ENCODE measurements around the gene DZANK1.

Gene DZANK1

GRCh38 chr20:18488301-18488700, 21.5 kb upstream of the DZANK1 start:
- intact Hi-C loops (cut with micrococcal nuclease) = no loop called here
- H3K27ac Mint-ChIP-seq = no peak overlapping the region
- H3K4me3 Mint-ChIP-seq = no peak overlapping the region
- H3K9me3 Mint-ChIP-seq = no peaks in the 10 kb centered on the region
- peaks cover 73% of the 10 kb centered on the region for H3K36me3 Mint-ChIP-seq (ENCODE audit: low read depth)
- H3K4me1 Mint-ChIP-seq (ENCODE audit: low read depth) = peaks cover 3% of the 10 kb centered on the region
- H3K27me3 Mint-ChIP-seq = no peaks in the 10 kb centered on the region

DNA sequence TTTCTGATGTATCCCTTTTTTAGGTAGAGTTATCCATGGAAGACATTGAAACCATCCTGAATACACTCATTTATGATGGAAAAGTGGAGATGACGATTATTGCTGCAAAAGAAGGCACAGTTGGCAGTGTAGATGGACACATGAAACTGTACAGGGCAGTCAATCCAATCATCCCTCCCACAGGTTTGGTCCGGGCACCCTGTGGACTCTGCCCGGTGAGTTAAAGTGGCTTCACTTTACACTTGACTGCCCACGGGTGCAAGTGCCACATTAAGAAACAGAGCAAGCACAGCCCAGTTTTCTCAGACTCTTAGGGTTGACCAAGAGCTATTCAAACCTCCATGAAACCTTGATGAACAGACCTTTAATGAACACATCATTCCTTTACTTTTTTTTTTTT, 14.8 kb upstream of the DZANK1 start:
- H3K27ac Mint-ChIP-seq = no peak overlapping the region
- intact Hi-C loops (cut with micrococcal nuclease) = no loop called here
- no peaks in the 10 kb centered on the region for H3K9me3 Mint-ChIP-seq
- H3K4me3 Mint-ChIP-seq = no peak overlapping the region
- H3K36me3 Mint-ChIP-seq (ENCODE audit: low read depth) = peaks cover 89% of the 10 kb centered on the region
- no peaks in the 10 kb centered on the region for H3K4me1 Mint-ChIP-seq (ENCODE audit: low read depth)
- H3K27me3 Mint-ChIP-seq = no peaks in the 10 kb centered on the region

GRCh38 chr20:18477821-18478220, 11.0 kb upstream of the DZANK1 start:
- Mint-ChIP-seq H3K27me3 (no peaks in the 10 kb centered on the region), H3K9me3 (no peaks in the 10 kb centered on the region), H3K4me1 (ENCODE audit: low read depth) (no peaks in the 10 kb centered on the region), H3K4me3 (no peak overlapping the region), H3K27ac (no peak overlapping the region), H3K36me3 (ENCODE audit: low read depth) (peaks cover 96% of the 10 kb centered on the region)
- intact Hi-C loops (cut with micrococcal nuclease) = no loop called here

GRCh38 chr20:18477218-18477617, 10.4 kb upstream of the DZANK1 start:
- H3K36me3 Mint-ChIP-seq (ENCODE audit: low read depth) = peaks cover 91% of the 10 kb centered on the region
- H3K4me3 Mint-ChIP-seq = no peak overlapping the region
- no peaks in the 10 kb centered on the region for H3K9me3 Mint-ChIP-seq
- H3K4me1 Mint-ChIP-seq (ENCODE audit: low read depth) = no peaks in the 10 kb centered on the region
- no peak overlapping the region for H3K27ac Mint-ChIP-seq
- intact Hi-C loops (cut with micrococcal nuclease) = no loop called here
- H3K27me3 Mint-ChIP-seq = no peaks in the 10 kb centered on the region

DNA sequence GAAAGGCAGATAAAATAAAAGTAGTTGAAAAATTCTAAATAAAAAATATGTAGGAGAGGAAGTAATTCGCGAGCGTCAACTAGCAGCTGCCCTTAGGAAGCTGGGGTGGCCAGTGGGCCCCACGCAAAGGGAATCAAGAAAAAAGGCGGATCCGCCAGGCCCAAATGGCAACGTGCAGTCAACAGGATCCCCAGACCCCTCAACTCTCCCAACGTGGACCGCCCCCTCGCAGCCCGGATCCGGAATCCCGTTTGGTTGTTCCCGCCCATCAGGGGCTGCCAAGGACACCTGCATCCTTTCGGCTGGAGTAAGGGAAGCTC, 296 bp downstream of the DZANK1 start:
- Mint-ChIP-seq H3K27me3 (no peaks in the 10 kb centered on the region), H3K36me3 (ENCODE audit: low read depth) (peaks cover 32% of the 10 kb centered on the region), H3K4me1 (ENCODE audit: low read depth) (peaks cover 17% of the 10 kb centered on the region), H3K27ac (peak overlapping the region; percentile 90), H3K9me3 (no peaks in the 10 kb centered on the region), H3K4me3 (peak overlapping the region; percentile 86)
- intact Hi-C loops (cut with micrococcal nuclease) = loop anchor here (2.0 to 5.0 kb wide), 4 partner anchors 30 to 179 kb away; partner anchors contain the start of genes RBBP9, SMIM26 and ZNF133

DNA sequence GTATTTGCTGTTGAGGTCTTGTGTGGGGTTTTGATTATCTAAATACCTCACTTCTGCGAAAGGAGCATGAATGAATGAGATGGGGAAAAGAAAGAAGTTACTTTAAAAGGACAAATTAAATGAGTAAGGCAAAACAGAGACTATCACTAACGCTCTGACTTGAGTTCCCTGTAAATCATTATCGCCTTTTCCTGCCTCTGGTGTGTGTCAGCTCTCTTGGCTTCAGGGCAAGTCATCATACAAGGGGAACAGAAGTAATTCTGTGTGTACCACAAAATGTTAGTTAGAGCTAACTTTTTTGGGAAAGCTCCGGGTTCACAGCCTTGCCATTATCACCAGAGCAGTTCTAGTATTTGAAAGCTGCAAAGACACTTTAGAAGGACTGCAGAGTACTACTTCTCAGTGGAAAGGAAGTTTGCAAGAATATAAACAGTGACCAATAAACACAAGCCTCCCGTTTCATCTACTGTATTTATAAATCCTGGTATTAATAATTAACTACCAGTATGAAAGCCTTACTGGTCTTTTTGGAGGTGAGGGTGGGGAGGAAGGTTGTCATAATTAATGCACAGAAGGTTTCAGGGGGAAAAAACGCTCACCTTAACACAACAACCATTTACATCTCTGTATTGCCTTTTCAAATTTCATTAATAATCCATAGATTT, 1.2 kb downstream of the DZANK1 start:
- no peaks in the 10 kb centered on the region for H3K27me3 Mint-ChIP-seq
- intact Hi-C loops (cut with micrococcal nuclease) = loop anchor here (2.0 to 5.0 kb wide), 4 partner anchors 31 to 178 kb away; partner anchors contain the start of genes RBBP9, SMIM26 and ZNF133
- no peaks in the 10 kb centered on the region for H3K9me3 Mint-ChIP-seq
- peaks cover 17% of the 10 kb centered on the region for H3K4me1 Mint-ChIP-seq (ENCODE audit: low read depth)
- peaks cover 23% of the 10 kb centered on the region for H3K36me3 Mint-ChIP-seq (ENCODE audit: low read depth)
- H3K4me3 Mint-ChIP-seq = no peak overlapping the region
- no peak overlapping the region for H3K27ac Mint-ChIP-seq

DNA sequence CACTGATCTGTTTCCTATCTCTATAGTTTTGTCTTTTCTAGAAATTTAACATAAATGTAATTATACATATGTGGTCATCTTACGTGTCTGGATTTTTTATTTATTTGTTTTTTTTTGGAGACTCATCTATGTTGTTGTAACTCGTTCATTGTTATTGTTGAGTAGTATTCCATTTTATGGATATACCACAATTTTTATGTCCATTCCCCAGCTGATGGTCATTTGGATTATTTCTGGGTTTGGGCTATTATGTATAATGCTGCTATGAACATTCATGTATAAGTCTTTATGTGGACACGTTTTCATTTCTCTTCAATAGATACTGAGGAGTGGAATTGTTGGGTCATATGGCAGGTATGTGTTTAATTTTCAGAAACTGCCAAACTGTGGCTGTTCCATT, 10.2 kb downstream of the DZANK1 start:
- Mint-ChIP-seq H3K9me3 (peaks cover 8% of the 10 kb centered on the region), H3K27ac (no peak overlapping the region), H3K27me3 (no peaks in the 10 kb centered on the region), H3K36me3 (ENCODE audit: low read depth) (no peaks in the 10 kb centered on the region), H3K4me1 (ENCODE audit: low read depth) (no peaks in the 10 kb centered on the region), H3K4me3 (no peak overlapping the region)
- intact Hi-C loops (cut with micrococcal nuclease) = no loop called here

GRCh38 chr20:18443886-18444285, 22.9 kb downstream of the DZANK1 start:
- Mint-ChIP-seq H3K36me3 (ENCODE audit: low read depth) (no peaks in the 10 kb centered on the region), H3K27me3 (no peaks in the 10 kb centered on the region), H3K9me3 (no peaks in the 10 kb centered on the region), H3K4me1 (ENCODE audit: low read depth) (no peaks in the 10 kb centered on the region), H3K4me3 (no peak overlapping the region), H3K27ac (no peak overlapping the region)
- intact Hi-C loops (cut with micrococcal nuclease) = no loop called here

DNA sequence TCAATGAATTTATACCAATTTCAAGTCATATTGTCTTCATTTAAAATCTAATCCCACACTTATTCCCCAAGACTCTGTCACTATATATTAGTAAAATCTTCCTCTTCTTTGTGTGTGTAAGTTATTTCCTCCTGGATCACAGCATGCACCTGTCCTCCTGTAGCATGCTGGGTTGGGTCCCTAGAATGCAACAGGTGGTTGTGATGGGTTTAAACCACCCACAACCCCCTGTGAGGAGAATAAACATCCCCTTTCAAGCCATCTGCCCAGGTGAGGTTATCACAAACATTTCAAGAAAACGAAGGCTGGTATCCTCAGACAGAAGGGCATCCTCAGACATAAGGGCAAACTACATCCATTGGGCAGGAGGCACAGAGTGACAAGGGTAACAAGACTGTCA, 26.4 kb downstream of the DZANK1 start:
- H3K27me3 Mint-ChIP-seq = no peaks in the 10 kb centered on the region
- intact Hi-C loops (cut with micrococcal nuclease) = no loop called here
- H3K36me3 Mint-ChIP-seq (ENCODE audit: low read depth) = no peaks in the 10 kb centered on the region
- no peak overlapping the region for H3K27ac Mint-ChIP-seq
- H3K4me1 Mint-ChIP-seq (ENCODE audit: low read depth) = peaks cover 9% of the 10 kb centered on the region
- no peak overlapping the region for H3K4me3 Mint-ChIP-seq
- peaks cover 9% of the 10 kb centered on the region for H3K9me3 Mint-ChIP-seq

- Mint-ChIP-seq H3K9me3 (peaks cover 9% of the 10 kb centered on the region), H3K27ac (peak overlapping the region; percentile 79), H3K27me3 (no peaks in the 10 kb centered on the region), H3K4me3 (no peak overlapping the region), H3K4me1 (ENCODE audit: low read depth) (peaks cover 9% of the 10 kb centered on the region), H3K36me3 (ENCODE audit: low read depth) (no peaks in the 10 kb centered on the region)
- intact Hi-C loops (cut with micrococcal nuclease) = no loop called here
Measured at GRCh38 chr20:18436847-18437246, 30.0 kb downstream of the DZANK1 start.

- no peak overlapping the region for H3K27ac Mint-ChIP-seq
- no peak overlapping the region for H3K4me3 Mint-ChIP-seq
- H3K4me1 Mint-ChIP-seq (ENCODE audit: low read depth) = peaks cover under 1% of the 10 kb centered on the region
- H3K9me3 Mint-ChIP-seq = peaks cover 3% of the 10 kb centered on the region
- no peaks in the 10 kb centered on the region for H3K27me3 Mint-ChIP-seq
- no peaks in the 10 kb centered on the region for H3K36me3 Mint-ChIP-seq (ENCODE audit: low read depth)
- intact Hi-C loops (cut with micrococcal nuclease) = no loop called here
Measured at GRCh38 chr20:18431206-18431605, 35.6 kb downstream of the DZANK1 start.

GRCh38 chr20:18430172-18430826, 36.5 kb downstream of the DZANK1 start:
- intact Hi-C loops (cut with micrococcal nuclease) = no loop called here
- Mint-ChIP-seq H3K27me3 (no peaks in the 10 kb centered on the region), H3K27ac (no peak overlapping the region), H3K4me1 (ENCODE audit: low read depth) (no peaks in the 10 kb centered on the region), H3K4me3 (no peak overlapping the region), H3K36me3 (ENCODE audit: low read depth) (no peaks in the 10 kb centered on the region), H3K9me3 (no peaks in the 10 kb centered on the region)

GRCh38 chr20:18428490-18429173, 38.2 kb downstream of the DZANK1 start:
- Mint-ChIP-seq H3K27ac (no peak overlapping the region), H3K4me3 (no peak overlapping the region), H3K27me3 (no peaks in the 10 kb centered on the region), H3K36me3 (ENCODE audit: low read depth) (no peaks in the 10 kb centered on the region), H3K9me3 (no peaks in the 10 kb centered on the region), H3K4me1 (ENCODE audit: low read depth) (no peaks in the 10 kb centered on the region)
- intact Hi-C loops (cut with micrococcal nuclease) = no loop called here

GRCh38 chr20:18427214-18427613, 39.6 kb downstream of the DZANK1 start:
- Mint-ChIP-seq H3K4me3 (no peak overlapping the region), H3K27me3 (no peaks in the 10 kb centered on the region), H3K4me1 (ENCODE audit: low read depth) (no peaks in the 10 kb centered on the region), H3K27ac (no peak overlapping the region), H3K9me3 (no peaks in the 10 kb centered on the region), H3K36me3 (ENCODE audit: low read depth) (no peaks in the 10 kb centered on the region)
- intact Hi-C loops (cut with micrococcal nuclease) = no loop called here
